Retina (tissue), 1 donor: Measurements from ENCODE around the gene NECAB2.

Experiments
- DNase-seq: peaks from one replicate; pipeline ENCODE4 v3.0.0-alpha.2; 2016

Gene NECAB2

DNA sequence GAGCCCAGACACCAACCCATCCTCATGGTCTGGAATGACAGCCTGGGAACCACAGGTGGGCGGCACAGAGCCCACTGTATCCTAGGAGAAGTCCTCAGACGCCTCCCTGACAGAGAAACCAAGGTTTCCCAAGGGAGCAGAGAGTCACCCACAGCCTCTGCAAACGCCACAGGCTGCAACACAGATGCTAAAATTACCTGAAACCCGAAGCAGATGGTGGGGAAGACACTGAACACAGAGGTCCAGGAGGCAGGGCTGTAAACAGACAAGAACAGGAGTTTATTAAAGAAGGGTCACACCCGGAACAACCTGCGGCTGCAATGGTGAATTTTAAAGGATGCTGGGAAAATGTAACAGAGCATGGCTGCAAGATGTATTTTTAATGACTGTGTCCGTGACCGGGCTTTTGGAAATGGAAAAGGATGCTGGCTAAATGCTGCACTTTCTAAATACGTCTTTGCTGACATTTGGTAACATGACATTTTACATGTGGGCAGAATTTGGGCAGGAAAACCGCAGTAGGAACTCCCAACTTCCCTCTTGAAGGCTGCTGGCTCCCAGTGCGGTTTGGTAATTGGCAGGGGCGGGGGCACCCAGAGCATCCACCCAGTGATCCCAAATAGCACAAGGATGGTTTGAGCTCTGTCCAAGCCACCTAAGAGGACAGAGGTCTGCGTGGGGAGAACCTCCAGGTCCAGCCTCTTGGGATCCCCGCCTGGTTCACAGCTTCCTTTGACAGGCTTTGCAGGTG is 61.4 kb downstream of the NECAB2 start:
- DNase-seq = no peak

- no peak for DNase-seq
These were observed 63.5 kb downstream of the NECAB2 start for GRCh38 chr16:84031556-84031955.

- DNase-seq = peak; percentile 53
These were observed 64.6 kb downstream of the NECAB2 start for GRCh38 chr16:84032458-84033178.

GRCh38 chr16:84033251-84034195 is 65.5 kb downstream of the NECAB2 start:
- no peak for DNase-seq

- DNase-seq = no peak
These were observed 66.5 kb downstream of the NECAB2 start for GRCh38 chr16:84034516-84034915.

DNA sequence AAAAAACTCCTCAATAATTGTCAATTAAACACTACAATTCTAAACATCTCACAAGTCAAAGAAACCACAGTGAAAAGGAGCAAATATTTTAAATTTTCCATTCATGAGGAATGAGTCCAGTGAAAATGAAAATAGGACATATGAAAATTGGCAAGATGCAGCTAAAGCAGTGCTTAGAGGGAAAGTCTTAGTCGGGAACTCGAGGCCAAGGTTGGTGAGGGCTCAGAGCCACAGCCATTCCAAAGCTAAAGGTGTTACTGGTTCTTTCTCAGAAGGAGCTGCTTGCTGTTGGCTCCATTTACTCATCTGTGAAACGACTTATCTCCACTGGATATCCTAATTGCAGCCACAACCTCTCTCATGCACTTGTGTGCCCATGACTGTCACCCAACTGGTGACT is 68.1 kb downstream of the NECAB2 start:
- no peak for DNase-seq

- DNase-seq = no peak
These were observed 69.0 kb downstream of the NECAB2 start for GRCh38 chr16:84036982-84037425.

- DNase-seq = no peak
These were observed 70.4 kb downstream of the NECAB2 start for GRCh38 chr16:84038469-84038868.

DNA sequence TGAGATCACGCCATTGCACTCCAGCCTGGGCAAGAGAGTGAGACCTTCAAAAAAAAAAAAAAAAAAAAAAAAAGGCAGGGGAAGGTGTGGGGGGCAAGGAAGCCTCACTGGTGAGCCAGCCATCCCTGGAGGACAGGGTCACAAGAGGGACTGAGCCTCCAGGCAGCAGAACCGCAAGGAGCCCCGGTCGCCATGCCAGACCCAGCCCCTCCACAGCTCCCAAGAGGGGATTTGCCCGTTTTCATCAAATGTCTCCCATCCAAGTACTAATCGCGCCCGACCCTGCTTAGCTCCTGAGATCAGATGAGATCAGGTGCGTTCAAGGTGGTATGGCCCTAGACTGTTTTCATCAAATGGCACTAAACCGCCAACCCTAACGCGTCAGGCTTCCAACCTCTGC is 71.7 kb downstream of the NECAB2 start:
- no peak for DNase-seq

- no peak for DNase-seq
These were observed 72.3 kb downstream of the NECAB2 start for GRCh38 chr16:84040226-84040822.

DNA sequence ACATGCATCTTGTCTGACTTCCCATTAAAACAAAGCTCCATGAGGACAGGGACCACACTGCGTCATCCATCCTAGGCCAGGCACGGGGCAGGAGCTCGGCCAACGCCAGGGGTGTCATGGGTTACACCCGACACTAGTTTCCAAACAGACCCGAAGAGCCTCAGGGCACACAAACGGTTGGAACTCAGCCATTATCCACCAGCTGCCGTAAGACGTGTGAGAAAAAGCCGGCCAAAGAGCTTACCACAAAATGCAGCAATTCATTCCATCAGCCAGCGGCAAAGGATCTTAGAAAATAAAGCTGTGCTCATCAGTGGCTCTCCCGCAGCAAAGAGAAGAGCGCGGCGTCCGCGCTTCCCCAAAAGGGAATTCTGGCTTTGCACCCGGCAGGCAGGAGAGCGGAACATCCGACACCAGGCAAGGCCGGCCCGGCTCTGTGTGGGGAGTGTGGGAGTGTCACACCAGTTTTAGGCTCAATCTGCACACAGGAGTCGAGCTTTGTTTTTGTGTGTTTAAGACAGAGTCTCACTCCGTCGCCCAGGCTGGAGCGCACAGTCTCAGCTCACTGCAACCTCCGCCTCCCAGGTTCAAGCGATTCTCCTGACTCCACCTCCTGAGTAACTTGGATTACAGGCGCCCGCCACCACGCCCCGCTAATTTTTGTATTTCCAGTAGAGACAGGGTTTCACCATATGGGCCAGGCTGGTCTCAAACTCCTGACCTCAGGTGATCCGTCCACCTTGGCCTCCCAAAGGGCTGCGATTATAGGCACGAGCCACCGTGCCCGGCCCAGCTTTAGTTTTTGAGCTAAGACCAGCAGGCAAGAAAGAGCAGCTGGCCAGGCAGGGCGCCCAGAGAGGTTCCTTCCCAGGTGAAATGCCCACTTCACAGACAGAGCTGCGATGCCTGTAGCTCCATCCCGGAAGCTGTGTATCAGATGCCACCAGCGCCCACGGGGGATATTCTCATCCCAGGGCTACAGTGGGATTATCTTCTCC is 73.1 kb downstream of the NECAB2 start:
- no peak for DNase-seq

GRCh38 chr16:84041881-84042280 is 73.8 kb downstream of the NECAB2 start:
- peak; percentile 17 for DNase-seq

- DNase-seq = no peak
These were observed 74.3 kb downstream of the NECAB2 start, which contains the start of gene SLC38A8 for GRCh38 chr16:84042308-84042878. SLC38A8 (minus strand) TSS chr16:84042795; CDS start chr16:84042157, 638 bp downstream.

DNA sequence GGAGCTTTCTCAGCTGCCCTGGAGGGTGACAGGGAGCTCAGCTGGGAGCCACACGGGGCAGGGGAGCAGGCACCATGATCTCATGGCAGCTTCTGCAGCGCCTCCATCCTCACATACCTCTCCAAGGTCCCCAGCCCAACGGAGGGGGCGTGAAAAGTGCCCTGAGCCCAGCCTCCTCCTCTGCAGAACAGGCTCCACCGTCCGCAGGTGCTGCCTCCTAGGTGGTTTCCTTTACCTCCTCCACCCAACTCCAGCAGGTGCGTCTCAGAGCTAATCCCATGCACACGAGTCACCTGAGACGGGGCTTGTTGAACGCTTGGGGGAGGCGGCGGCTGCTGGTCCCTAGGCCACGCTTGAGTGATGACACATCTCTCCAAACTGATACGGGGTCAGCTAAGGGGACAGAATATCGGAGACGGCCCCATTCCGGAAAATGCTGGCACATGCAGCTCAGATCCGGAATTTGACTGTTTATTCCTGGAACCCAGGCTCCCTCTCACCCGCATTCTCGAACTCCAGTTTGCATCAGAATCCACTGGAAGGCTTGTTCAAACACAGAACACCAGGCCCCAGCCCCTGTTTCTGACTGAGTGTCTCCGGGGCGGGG is 74.9 kb downstream of the NECAB2 start:
- peak; percentile 38 for DNase-seq

- DNase-seq = peak; percentile 48
These were observed 75.6 kb downstream of the NECAB2 start for GRCh38 chr16:84043486-84044117.

- no peak for DNase-seq
These were observed 76.1 kb downstream of the NECAB2 start for GRCh38 chr16:84044118-84044488.

DNA sequence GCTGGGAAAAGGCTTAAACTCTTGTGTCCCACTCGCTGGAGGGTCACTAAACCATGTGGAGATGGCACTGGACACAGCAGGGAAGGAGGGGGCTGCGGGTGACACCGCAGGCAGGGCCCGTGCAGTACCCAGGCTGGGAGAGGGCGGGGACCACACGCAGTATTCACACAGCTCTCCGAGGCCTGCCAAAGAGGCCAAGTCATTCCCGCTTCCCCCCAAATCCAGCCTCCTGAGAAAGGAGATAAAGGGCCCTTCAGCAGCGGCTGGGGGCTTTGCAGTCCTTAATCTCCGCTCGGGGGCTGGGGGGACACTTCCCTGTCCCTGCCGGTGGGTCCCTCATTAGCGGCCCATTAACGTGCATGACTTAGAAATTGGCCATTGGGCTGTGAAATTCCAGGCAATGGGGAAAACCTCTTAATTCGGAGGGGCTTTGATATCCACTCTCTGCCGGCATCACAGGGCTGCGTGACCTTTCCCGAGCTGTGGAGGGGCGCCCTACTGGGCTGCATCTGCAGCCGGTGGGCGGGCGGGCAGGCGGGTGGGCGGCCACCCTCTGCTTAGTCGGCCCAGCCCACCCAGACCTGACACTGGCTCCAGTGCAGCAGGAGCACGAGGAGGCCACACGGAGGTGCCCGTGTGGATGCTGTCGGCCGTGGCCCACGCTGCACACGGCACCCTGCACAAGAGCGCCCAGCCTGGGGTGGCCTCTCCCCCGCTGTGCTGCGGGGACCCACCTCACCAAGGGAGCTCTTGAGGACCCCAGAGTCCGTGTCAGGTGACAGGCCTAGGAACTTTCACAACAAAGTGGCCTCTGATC is 77.2 kb downstream of the NECAB2 start:
- DNase-seq = peak; percentile 86

- DNase-seq = no peak
These were observed 77.9 kb downstream of the NECAB2 start for GRCh38 chr16:84045818-84046470.

DNA sequence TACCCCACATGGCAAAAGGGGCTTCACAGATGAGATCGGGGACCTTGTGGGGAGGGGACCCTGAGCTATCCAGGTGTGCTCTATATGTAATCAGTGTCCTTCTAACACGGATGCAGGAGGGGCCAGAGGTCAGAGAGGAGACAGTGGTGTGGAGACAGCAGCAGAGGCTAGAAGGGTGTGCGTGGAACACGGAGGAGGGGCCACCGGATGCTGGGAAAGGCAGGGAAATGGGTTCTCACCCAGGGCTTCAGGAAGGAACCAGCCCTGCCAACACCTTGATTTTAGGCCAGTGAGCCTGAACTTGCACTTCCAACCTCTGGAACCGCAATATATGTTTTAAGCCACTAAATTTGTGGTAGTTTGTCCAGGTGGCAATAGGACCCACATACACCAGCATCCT is 79.2 kb downstream of the NECAB2 start:
- DNase-seq = no peak
